LHCN-M2 (cell line): Measurements from ENCODE around the gene RAB44. TPM values are rescaled to one million over a fixed set of nuclear protein-coding genes. Genes with fewer than 3 reads are reported as not detected.

ENCODE experiments used
- DNase-seq: peaks from one replicate; pipeline ENCODE4 v3.0.0-alpha.2; 2012; ENCODE audit warnings: low read depth
- total RNA-seq: library from RNA; depleted of rRNA; stranded (reverse); fragments of >200 nt; gene quantifications from 2 replicates; pipeline ENCODE4 v1.2.3, GENCODE V29; 2014

Gene RAB44
- total RNA-seq, 1 experiment from 2014 or later = not detected

- DNase-seq = no peak
Observed at GRCh38 chr6:36751091-36751490, 53.5 kb downstream of the RAB44 start.

GRCh38 chr6:36751833-36752186 lies 54.2 kb downstream of the RAB44 start:
- no peak for DNase-seq

- DNase-seq = no peak
Observed at GRCh38 chr6:36752187-36752885, 54.7 kb downstream of the RAB44 start.

- no peak for DNase-seq
Observed at GRCh38 chr6:36752886-36753506, 55.4 kb downstream of the RAB44 start.

- no peak for DNase-seq
Observed at GRCh38 chr6:36753671-36754405, 56.2 kb downstream of the RAB44 start.

- DNase-seq = no peak
Observed at GRCh38 chr6:36754582-36755434, 57.2 kb downstream of the RAB44 start.

GRCh38 chr6:36755435-36756348 lies 58.1 kb downstream of the RAB44 start:
- DNase-seq = peak; percentile 32

- DNase-seq = no peak
Observed at GRCh38 chr6:36756786-36757185, 59.2 kb downstream of the RAB44 start.

- no peak for DNase-seq
Observed at GRCh38 chr6:36757206-36757605, 59.6 kb downstream of the RAB44 start.

- no peak for DNase-seq
Observed at GRCh38 chr6:36757943-36758508, 60.4 kb downstream of the RAB44 start.

- no peak for DNase-seq
Observed at GRCh38 chr6:36758516-36759147, 61.0 kb downstream of the RAB44 start.

GRCh38 chr6:36759148-36759759 lies 61.6 kb downstream of the RAB44 start:
- DNase-seq = peak; percentile 53

GRCh38 chr6:36760685-36761435 lies 63.2 kb downstream of the RAB44 start:
- DNase-seq = no peak

- DNase-seq = no peak
Observed at GRCh38 chr6:36762123-36762522, 64.5 kb downstream of the RAB44 start.

GRCh38 chr6:36765190-36765589 lies 67.6 kb downstream of the RAB44 start:
- no peak for DNase-seq

- DNase-seq = peak; percentile 79
Observed at GRCh38 chr6:36765594-36766398, 68.2 kb downstream of the RAB44 start.

- DNase-seq = no peak
Observed at GRCh38 chr6:36766399-36766945, 68.8 kb downstream of the RAB44 start.
